ENCODE data around the gene OR52A1.

OR52A1 gene

GRCh38 chr11:5131584-5132335 lies 22.8 kb downstream of the OR52A1 start:
- H3K27ac ChIP-seq (ENCODE audit: low read length), result no peak overlapping the region

GRCh38 chr11:5129457-5129877 lies 25.1 kb downstream of the OR52A1 start:
- Histone ChIP-seq H3K27ac (ENCODE audit: low read length) (no peak overlapping the region), H3K4me3 (ENCODE audit: low read depth in 1 of 2, low read length in 2 of 2) (no peak overlapping the region), H3K9me3 (ENCODE audit: control insufficient read depth in 1 of 2, low read length in 2 of 2) (no peaks in the 10 kb centered on the region), H3K27me3 (ENCODE audit: low read depth, low read length) (no peaks in the 10 kb centered on the region), H3K4me1 (ENCODE audit: control insufficient read depth in 1 of 2, insufficient read depth in 2 of 2, low read length in 2 of 2) (no peaks in the 10 kb centered on the region), H3K36me3 (ENCODE audit: control insufficient read depth in 1 of 2, insufficient read depth in 2 of 2, low read length in 2 of 2) (no peaks in the 10 kb centered on the region)

More at GRCh38 chr11:5131584-5132335, 22.8 kb downstream of the OR52A1 start:
- Histone ChIP-seq H3K36me3 (ENCODE audit: control insufficient read depth in 1 of 2, insufficient read depth in 2 of 2, low read length in 2 of 2) (no peaks in the 10 kb centered on the region), H3K9me3 (ENCODE audit: control insufficient read depth in 1 of 2, low read length in 2 of 2) (no peaks in the 10 kb centered on the region), H3K4me3 (ENCODE audit: low read depth in 1 of 2, low read length in 2 of 2) (no peak overlapping the region), H3K27me3 (ENCODE audit: low read depth, low read length) (no peaks in the 10 kb centered on the region), H3K4me1 (ENCODE audit: control insufficient read depth in 1 of 2, insufficient read depth in 2 of 2, low read length in 2 of 2) (no peaks in the 10 kb centered on the region)

- no peak overlapping the region for H3K4me3 ChIP-seq (ENCODE audit: low read depth in 1 of 2, low read length in 2 of 2)
- no peaks in the 10 kb centered on the region for H3K4me1 ChIP-seq (ENCODE audit: control insufficient read depth in 1 of 2, insufficient read depth in 2 of 2, low read length in 2 of 2)
- H3K9me3 ChIP-seq (ENCODE audit: control insufficient read depth in 1 of 2, low read length in 2 of 2), result no peaks in the 10 kb centered on the region
- H3K27ac ChIP-seq (ENCODE audit: low read length), result no peak overlapping the region
- H3K27me3 ChIP-seq (ENCODE audit: low read depth, low read length), result no peaks in the 10 kb centered on the region
- no peaks in the 10 kb centered on the region for H3K36me3 ChIP-seq (ENCODE audit: control insufficient read depth in 1 of 2, insufficient read depth in 2 of 2, low read length in 2 of 2)
Observed at GRCh38 chr11:5124891-5125620, 29.5 kb downstream of the OR52A1 start.

- Histone ChIP-seq H3K27me3 (ENCODE audit: low read depth, low read length) (no peaks in the 10 kb centered on the region), H3K4me1 (ENCODE audit: control insufficient read depth in 1 of 2, insufficient read depth in 2 of 2, low read length in 2 of 2) (no peaks in the 10 kb centered on the region), H3K36me3 (ENCODE audit: control insufficient read depth in 1 of 2, insufficient read depth in 2 of 2, low read length in 2 of 2) (no peaks in the 10 kb centered on the region)
Observed at GRCh38 chr11:5123802-5124521, 30.6 kb downstream of the OR52A1 start.

GRCh38 chr11:5118893-5119292 lies 35.7 kb downstream of the OR52A1 start:
- Histone ChIP-seq H3K4me3 (ENCODE audit: low read depth in 1 of 2, low read length in 2 of 2) (no peak overlapping the region), H3K9me3 (ENCODE audit: control insufficient read depth in 1 of 2, low read length in 2 of 2) (no peaks in the 10 kb centered on the region), H3K27me3 (ENCODE audit: low read depth, low read length) (no peaks in the 10 kb centered on the region), H3K4me1 (ENCODE audit: control insufficient read depth in 1 of 2, insufficient read depth in 2 of 2, low read length in 2 of 2) (no peaks in the 10 kb centered on the region), H3K36me3 (ENCODE audit: control insufficient read depth in 1 of 2, insufficient read depth in 2 of 2, low read length in 2 of 2) (no peaks in the 10 kb centered on the region), H3K27ac (ENCODE audit: low read length) (no peak overlapping the region)

More at GRCh38 chr11:5123802-5124521, 30.6 kb downstream of the OR52A1 start:
- H3K9me3 ChIP-seq (ENCODE audit: control insufficient read depth in 1 of 2, low read length in 2 of 2), result no peaks in the 10 kb centered on the region
- H3K4me3 ChIP-seq (ENCODE audit: low read depth in 1 of 2, low read length in 2 of 2), result no peak overlapping the region
- no peak overlapping the region for H3K27ac ChIP-seq (ENCODE audit: low read length)

- H3K9me3 ChIP-seq (ENCODE audit: control insufficient read depth in 1 of 2, low read length in 2 of 2), result no peaks in the 10 kb centered on the region
- H3K36me3 ChIP-seq (ENCODE audit: control insufficient read depth in 1 of 2, insufficient read depth in 2 of 2, low read length in 2 of 2), result no peaks in the 10 kb centered on the region
Observed at GRCh38 chr11:5117588-5117987, 37.0 kb downstream of the OR52A1 start.

GRCh38 chr11:5115339-5115738 lies 39.2 kb downstream of the OR52A1 start:
- Histone ChIP-seq H3K36me3 (ENCODE audit: control insufficient read depth in 1 of 2, insufficient read depth in 2 of 2, low read length in 2 of 2) (no peaks in the 10 kb centered on the region), H3K4me1 (ENCODE audit: control insufficient read depth in 1 of 2, insufficient read depth in 2 of 2, low read length in 2 of 2) (no peaks in the 10 kb centered on the region), H3K27me3 (ENCODE audit: low read depth, low read length) (no peaks in the 10 kb centered on the region), H3K9me3 (ENCODE audit: control insufficient read depth in 1 of 2, low read length in 2 of 2) (no peaks in the 10 kb centered on the region), H3K4me3 (ENCODE audit: low read depth in 1 of 2, low read length in 2 of 2) (no peak overlapping the region), H3K27ac (ENCODE audit: low read length) (no peak overlapping the region)

More at GRCh38 chr11:5117588-5117987, 37.0 kb downstream of the OR52A1 start:
- no peaks in the 10 kb centered on the region for H3K27me3 ChIP-seq (ENCODE audit: low read depth, low read length)
- H3K4me3 ChIP-seq (ENCODE audit: low read depth in 1 of 2, low read length in 2 of 2), result no peak overlapping the region
- H3K4me1 ChIP-seq (ENCODE audit: control insufficient read depth in 1 of 2, insufficient read depth in 2 of 2, low read length in 2 of 2), result no peaks in the 10 kb centered on the region
- H3K27ac ChIP-seq (ENCODE audit: low read length), result no peak overlapping the region

- H3K27ac ChIP-seq (ENCODE audit: low read length), result no peak overlapping the region
- H3K4me3 ChIP-seq (ENCODE audit: low read depth in 1 of 2, low read length in 2 of 2), result no peak overlapping the region
- H3K4me1 ChIP-seq (ENCODE audit: control insufficient read depth in 1 of 2, insufficient read depth in 2 of 2, low read length in 2 of 2), result no peaks in the 10 kb centered on the region
- no peaks in the 10 kb centered on the region for H3K36me3 ChIP-seq (ENCODE audit: control insufficient read depth in 1 of 2, insufficient read depth in 2 of 2, low read length in 2 of 2)
- no peaks in the 10 kb centered on the region for H3K27me3 ChIP-seq (ENCODE audit: low read depth, low read length)
- H3K9me3 ChIP-seq (ENCODE audit: control insufficient read depth in 1 of 2, low read length in 2 of 2), result no peaks in the 10 kb centered on the region
Observed at GRCh38 chr11:5107285-5107684, 47.3 kb downstream of the OR52A1 start.

- Histone ChIP-seq H3K36me3 (ENCODE audit: control insufficient read depth in 1 of 2, insufficient read depth in 2 of 2, low read length in 2 of 2) (no peaks in the 10 kb centered on the region), H3K9me3 (ENCODE audit: control insufficient read depth in 1 of 2, low read length in 2 of 2) (no peaks in the 10 kb centered on the region), H3K27ac (ENCODE audit: low read length) (no peak overlapping the region), H3K4me3 (ENCODE audit: low read depth in 1 of 2, low read length in 2 of 2) (no peak overlapping the region), H3K27me3 (ENCODE audit: low read depth, low read length) (no peaks in the 10 kb centered on the region), H3K4me1 (ENCODE audit: control insufficient read depth in 1 of 2, insufficient read depth in 2 of 2, low read length in 2 of 2) (no peaks in the 10 kb centered on the region)
Observed at GRCh38 chr11:5103066-5103465, 51.5 kb downstream of the OR52A1 start.

GRCh38 chr11:5102246-5102645 lies 52.3 kb downstream of the OR52A1 start:
- Histone ChIP-seq H3K4me1 (ENCODE audit: control insufficient read depth in 1 of 2, insufficient read depth in 2 of 2, low read length in 2 of 2) (no peaks in the 10 kb centered on the region), H3K4me3 (ENCODE audit: low read depth in 1 of 2, low read length in 2 of 2) (no peak overlapping the region), H3K36me3 (ENCODE audit: control insufficient read depth in 1 of 2, insufficient read depth in 2 of 2, low read length in 2 of 2) (no peaks in the 10 kb centered on the region), H3K9me3 (ENCODE audit: control insufficient read depth in 1 of 2, low read length in 2 of 2) (no peaks in the 10 kb centered on the region), H3K27me3 (ENCODE audit: low read depth, low read length) (no peaks in the 10 kb centered on the region), H3K27ac (ENCODE audit: low read length) (no peak overlapping the region)

GRCh38 chr11:5096011-5096410 lies 58.5 kb downstream of the OR52A1 start:
- no peak overlapping the region for H3K4me3 ChIP-seq (ENCODE audit: low read depth in 1 of 2, low read length in 2 of 2)
- H3K27ac ChIP-seq (ENCODE audit: low read length), result no peak overlapping the region
- no peaks in the 10 kb centered on the region for H3K27me3 ChIP-seq (ENCODE audit: low read depth, low read length)
- no peaks in the 10 kb centered on the region for H3K9me3 ChIP-seq (ENCODE audit: control insufficient read depth in 1 of 2, low read length in 2 of 2)
- no peaks in the 10 kb centered on the region for H3K36me3 ChIP-seq (ENCODE audit: control insufficient read depth in 1 of 2, insufficient read depth in 2 of 2, low read length in 2 of 2)
- H3K4me1 ChIP-seq (ENCODE audit: control insufficient read depth in 1 of 2, insufficient read depth in 2 of 2, low read length in 2 of 2), result no peaks in the 10 kb centered on the region
